Mesendoderm (in vitro differentiated cells): ENCODE data around the gene KRT31.

Source experiments
- DNase-seq: peaks from one replicate; pipeline ENCODE4 v3.0.0; 2013
- H2AK5ac ChIP-seq: 2 replicates; pipeline ENCODE4 v1.6.1; 2013; ENCODE audit warnings: low read length, inconsistent platforms
- H2BK120ac ChIP-seq: 2 replicates; pipeline ENCODE4 v1.6.1; 2013; ENCODE audit warnings: low read depth, mild to moderate bottlenecking, low read length, moderate library complexity, mixed read lengths
- H2BK15ac ChIP-seq: replicated peaks from 2 replicates; pipeline ENCODE4 v1.6.1; 2013; ENCODE audit warnings: low read depth, mild to moderate bottlenecking, moderate library complexity
- H2BK5ac ChIP-seq: 2 replicates; pipeline ENCODE4 v1.6.1; 2013; ENCODE audit warnings: low read length, inconsistent platforms
- H3K18ac ChIP-seq: 2 replicates; pipeline ENCODE4 v1.6.1; 2013; ENCODE audit warnings: mild to moderate bottlenecking, low read length, mixed read lengths
- H3K23ac ChIP-seq: one replicate; pipeline ENCODE4 v1.6.1; 2013; ENCODE audit warnings: low read length
- H3K27ac ChIP-seq: 2 replicates; pipeline ENCODE4 v1.5.1; 2013; ENCODE audit warnings: low read depth, mild to moderate bottlenecking, inconsistent platforms, low read length, moderate library complexity
- H3K27me3 ChIP-seq: 2 replicates; pipeline ENCODE4 v1.6.1; 2013; ENCODE audit warnings: low read length, control low read depth, mild to moderate bottlenecking, inconsistent platforms; ENCODE audit not compliant: insufficient read depth, poor library complexity
- H3K36me3 ChIP-seq: 2 replicates; pipeline ENCODE4 v1.6.1; 2013; ENCODE audit warnings: low read length, inconsistent platforms; ENCODE audit not compliant: control insufficient read depth, insufficient read depth
- H3K4ac ChIP-seq: one replicate; pipeline ENCODE4 v1.6.1; 2013; ENCODE audit warnings: low read depth, mild to moderate bottlenecking, low read length, moderate library complexity
- H3K4me1 ChIP-seq: 2 replicates; pipeline ENCODE4 v1.6.1; 2013; ENCODE audit warnings: low read depth, low read length, inconsistent platforms; ENCODE audit not compliant: control insufficient read depth
- H3K4me2 ChIP-seq: 2 replicates; pipeline ENCODE4 v1.6.1; 2013; ENCODE audit warnings: low read length
- H3K4me3 ChIP-seq: 2 replicates; pipeline ENCODE4 v1.5.1; 2013; ENCODE audit warnings: mild to moderate bottlenecking, low read length
- H3K56ac ChIP-seq: one replicate; pipeline ENCODE4 v1.6.1; 2013; ENCODE audit warnings: low read length
- H3K79me1 ChIP-seq: 2 replicates; pipeline ENCODE4 v1.6.1; 2013; ENCODE audit warnings: low read length, inconsistent platforms
- H3K79me2 ChIP-seq: 2 replicates; pipeline ENCODE4 v1.6.1; 2013; ENCODE audit warnings: mild to moderate bottlenecking, low read length; ENCODE audit not compliant: control insufficient read depth, insufficient read depth
- H3K9ac ChIP-seq: 2 replicates; pipeline ENCODE4 v1.6.1; 2013; ENCODE audit warnings: low read length, inconsistent platforms
- H4K5ac ChIP-seq: one replicate; pipeline ENCODE4 v1.6.1; 2013; ENCODE audit warnings: low read length
- H4K8ac ChIP-seq: one replicate; pipeline ENCODE4 v1.6.1; 2013; ENCODE audit warnings: low read depth, mild to moderate bottlenecking, control low read depth, low read length, moderate library complexity
- WGBS: extraction: QIAGEN DNeasy Blood & Tissue Kit; methylation state at CpG from one replicate; pipeline ENCODE4 v1.1.7; 2013; ENCODE audit warnings: low lambda C conversion rate, missing lambda C conversion rate; ENCODE audit not compliant: insufficient coverage; ENCODE audit errors: extremely low coverage; 5-methylcytosine and 5-hydroxymethylcytosine counted together

Gene KRT31

DNA sequence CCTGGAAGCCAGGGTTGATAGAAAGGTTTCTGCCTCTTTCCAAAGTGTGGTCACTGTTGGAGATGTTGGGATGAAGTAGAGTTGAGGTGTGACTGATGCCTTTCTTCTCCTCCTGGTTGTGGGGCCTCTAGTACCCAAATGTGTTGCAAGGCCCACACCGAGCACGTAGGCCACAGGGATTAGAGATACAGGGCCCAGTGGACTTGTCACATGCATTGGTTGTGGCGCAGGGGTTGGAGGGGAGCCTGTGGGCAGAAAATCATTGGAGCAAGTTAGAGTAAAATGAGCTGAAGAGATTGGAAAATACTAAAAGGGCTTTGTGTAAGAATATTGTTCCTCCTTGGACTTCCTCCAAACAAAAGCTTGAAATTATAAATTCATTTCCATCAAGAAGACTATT, 51.4 kb downstream of the KRT31 start:
- no CpG with 5 or more reads among the region's 3 CpGs for WGBS
- no peak overlapping the region for H3K23ac ChIP-seq
- no peak overlapping the region for H2BK15ac ChIP-seq

More for the DNA sequence above, 51.4 kb downstream of the KRT31 start:
- Histone ChIP-seq H3K56ac (no peak overlapping the region), H4K5ac (no peak overlapping the region), H3K79me1 (no peaks in the 10 kb centered on the region), H3K4me2 (no peak overlapping the region), H3K4ac (no peak overlapping the region), H3K4me1 (no peaks in the 10 kb centered on the region), H3K27me3 (no peaks in the 10 kb centered on the region), H4K8ac (no peak overlapping the region), H3K36me3 (no peaks in the 10 kb centered on the region), H2BK120ac (no peak overlapping the region), H3K79me2 (no peaks in the 10 kb centered on the region), H2BK5ac (no peak overlapping the region), H3K27ac (no peak overlapping the region), H3K18ac (no peak overlapping the region), H3K4me3 (no peak overlapping the region), H2AK5ac (no peak overlapping the region), H3K9ac (no peak overlapping the region)
- DNase-seq, result no peak
